GM23338 (cell line): ENCODE measurements around the gene KCTD21. TPM values are rescaled to one million over a fixed set of nuclear protein-coding genes. Genes with fewer than 3 reads are reported as not detected.

Source experiments
- JUNB ChIP-seq: IDR thresholded peaks from one replicate; pipeline ENCODE4 v1.6.1; 2016; ENCODE audit warnings: antibody characterized with exemption; ENCODE audit not compliant: unreplicated experiment
- ZNF114 ChIP-seq: fragments of 250-450 bp; sonication (Bioruptor Pico); IDR thresholded peaks from 2 replicates; pipeline ENCODE4 v1.5.0; 2020; ENCODE audit warnings: mild to moderate bottlenecking, moderate library complexity
- ZNF331 ChIP-seq: fragments of 250-450 bp; sonication (Bioruptor Pico); IDR thresholded peaks from 2 replicates; pipeline ENCODE4 v1.5.0; 2020; ENCODE audit warnings: low read depth, mild to moderate bottlenecking, moderate library complexity
- polyA plus RNA-seq: library from polyadenylated mRNA; unstranded; fragments of >200 nt; fragmentation: Nextera tagmentation; extraction: Ambion mirVana; gene quantifications from 2 replicates; pipeline ENCODE4 v1.2.1, GENCODE V29; 2016
- total RNA-seq: library from RNA; depleted of rRNA; stranded (reverse); fragments of >200 nt; shearing (Covaris generic); gene quantifications from 2 replicates; pipeline ENCODE4 v1.2.3, GENCODE V29; 2014
- TF ChIP-seq, protein P1 (sequence below): fragments of 250-450 bp; sonication (Bioruptor Pico); IDR thresholded peaks from 2 replicates; pipeline ENCODE4 v1.5.0; 2020; ENCODE audit warnings: mild to moderate bottlenecking, moderate library complexity
- TF ChIP-seq, protein P2 (sequence below): IDR thresholded peaks from 2 replicates; pipeline ENCODE4 v1.6.1; 2016; ENCODE audit warnings: antibody characterized with exemption

The KCTD21 gene
- total and polyA plus RNA-seq, 2 experiments from 2014 or later, result 1.0 to 3.7 TPM

DNA sequence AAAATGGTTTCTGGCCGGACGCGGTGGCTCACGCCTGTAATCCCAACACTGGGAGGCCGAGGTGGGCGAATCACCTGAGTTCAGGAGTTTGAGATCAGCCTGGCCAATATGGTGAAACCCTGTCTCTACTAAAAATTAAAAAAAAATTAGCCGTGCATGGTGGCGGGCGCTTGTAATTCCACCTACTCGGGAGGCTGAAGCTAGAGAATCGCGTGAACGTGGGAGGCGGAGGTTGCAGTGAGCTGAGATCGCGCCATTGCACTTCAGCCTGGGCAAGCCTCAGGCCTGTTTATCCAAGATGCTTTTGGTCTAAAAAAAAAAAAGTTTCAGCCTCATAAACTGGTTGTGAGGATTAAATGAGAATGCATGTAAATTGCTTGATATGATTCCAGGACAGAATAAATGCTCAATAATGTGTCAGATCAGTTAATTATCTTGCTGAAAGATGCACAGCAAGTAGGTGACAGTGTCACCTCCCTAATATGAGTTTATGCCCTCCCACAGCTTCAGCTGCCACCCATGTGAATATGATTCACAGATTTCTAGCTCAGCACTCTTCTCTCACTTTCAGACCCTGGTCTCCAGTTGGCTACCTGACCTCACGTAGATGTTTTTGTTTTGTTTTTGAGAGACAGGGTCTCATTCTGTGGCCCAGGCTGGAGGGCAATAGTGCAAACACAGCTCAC lies 47.9 kb downstream of the KCTD21 start (continued):
- TF ChIP-seq, protein P1, sequence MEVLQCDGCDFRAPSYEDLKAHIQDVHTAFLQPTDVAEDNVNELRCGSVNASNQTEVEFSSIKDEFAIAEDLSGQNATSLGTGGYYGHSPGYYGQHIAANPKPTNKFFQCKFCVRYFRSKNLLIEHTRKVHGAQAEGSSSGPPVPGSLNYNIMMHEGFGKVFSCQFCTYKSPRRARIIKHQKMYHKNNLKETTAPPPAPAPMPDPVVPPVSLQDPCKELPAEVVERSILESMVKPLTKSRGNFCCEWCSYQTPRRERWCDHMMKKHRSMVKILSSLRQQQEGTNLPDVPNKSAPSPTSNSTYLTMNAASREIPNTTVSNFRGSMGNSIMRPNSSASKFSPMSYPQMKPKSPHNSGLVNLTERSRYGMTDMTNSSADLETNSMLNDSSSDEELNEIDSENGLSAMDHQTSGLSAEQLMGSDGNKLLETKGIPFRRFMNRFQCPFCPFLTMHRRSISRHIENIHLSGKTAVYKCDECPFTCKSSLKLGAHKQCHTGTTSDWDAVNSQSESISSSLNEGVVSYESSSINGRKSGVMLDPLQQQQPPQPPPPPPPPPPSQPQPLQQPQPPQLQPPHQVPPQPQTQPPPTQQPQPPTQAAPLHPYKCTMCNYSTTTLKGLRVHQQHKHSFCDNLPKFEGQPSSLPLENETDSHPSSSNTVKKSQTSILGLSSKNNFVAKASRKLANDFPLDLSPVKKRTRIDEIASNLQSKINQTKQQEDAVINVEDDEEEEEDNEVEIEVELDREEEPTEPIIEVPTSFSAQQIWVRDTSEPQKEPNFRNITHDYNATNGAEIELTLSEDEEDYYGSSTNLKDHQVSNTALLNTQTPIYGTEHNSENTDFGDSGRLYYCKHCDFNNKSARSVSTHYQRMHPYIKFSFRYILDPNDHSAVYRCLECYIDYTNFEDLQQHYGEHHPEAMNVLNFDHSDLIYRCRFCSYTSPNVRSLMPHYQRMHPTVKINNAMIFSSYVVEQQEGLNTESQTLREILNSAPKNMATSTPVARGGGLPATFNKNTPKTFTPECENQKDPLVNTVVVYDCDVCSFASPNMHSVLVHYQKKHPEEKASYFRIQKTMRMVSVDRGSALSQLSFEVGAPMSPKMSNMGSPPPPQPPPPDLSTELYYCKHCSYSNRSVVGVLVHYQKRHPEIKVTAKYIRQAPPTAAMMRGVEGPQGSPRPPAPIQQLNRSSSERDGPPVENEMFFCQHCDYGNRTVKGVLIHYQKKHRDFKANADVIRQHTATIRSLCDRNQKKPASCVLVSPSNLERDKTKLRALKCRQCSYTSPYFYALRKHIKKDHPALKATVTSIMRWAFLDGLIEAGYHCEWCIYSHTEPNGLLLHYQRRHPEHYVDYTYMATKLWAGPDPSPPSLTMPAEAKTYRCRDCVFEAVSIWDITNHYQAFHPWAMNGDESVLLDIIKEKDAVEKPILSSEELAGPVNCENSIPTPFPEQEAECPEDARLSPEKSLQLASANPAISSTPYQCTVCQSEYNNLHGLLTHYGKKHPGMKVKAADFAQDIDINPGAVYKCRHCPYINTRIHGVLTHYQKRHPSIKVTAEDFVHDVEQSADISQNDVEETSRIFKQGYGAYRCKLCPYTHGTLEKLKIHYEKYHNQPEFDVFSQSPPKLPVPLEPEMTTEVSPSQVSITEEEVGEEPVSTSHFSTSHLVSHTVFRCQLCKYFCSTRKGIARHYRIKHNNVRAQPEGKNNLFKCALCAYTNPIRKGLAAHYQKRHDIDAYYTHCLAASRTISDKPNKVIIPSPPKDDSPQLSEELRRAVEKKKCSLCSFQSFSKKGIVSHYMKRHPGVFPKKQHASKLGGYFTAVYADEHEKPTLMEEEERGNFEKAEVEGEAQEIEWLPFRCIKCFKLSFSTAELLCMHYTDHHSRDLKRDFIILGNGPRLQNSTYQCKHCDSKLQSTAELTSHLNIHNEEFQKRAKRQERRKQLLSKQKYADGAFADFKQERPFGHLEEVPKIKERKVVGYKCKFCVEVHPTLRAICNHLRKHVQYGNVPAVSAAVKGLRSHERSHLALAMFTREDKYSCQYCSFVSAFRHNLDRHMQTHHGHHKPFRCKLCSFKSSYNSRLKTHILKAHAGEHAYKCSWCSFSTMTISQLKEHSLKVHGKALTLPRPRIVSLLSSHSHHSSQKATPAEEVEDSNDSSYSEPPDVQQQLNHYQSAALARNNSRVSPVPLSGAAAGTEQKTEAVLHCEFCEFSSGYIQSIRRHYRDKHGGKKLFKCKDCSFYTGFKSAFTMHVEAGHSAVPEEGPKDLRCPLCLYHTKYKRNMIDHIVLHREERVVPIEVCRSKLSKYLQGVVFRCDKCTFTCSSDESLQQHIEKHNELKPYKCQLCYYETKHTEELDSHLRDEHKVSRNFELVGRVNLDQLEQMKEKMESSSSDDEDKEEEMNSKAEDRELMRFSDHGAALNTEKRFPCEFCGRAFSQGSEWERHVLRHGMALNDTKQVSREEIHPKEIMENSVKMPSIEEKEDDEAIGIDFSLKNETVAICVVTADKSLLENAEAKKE (CRISPR knock-in tag), result no peak
- no peak for TF ChIP-seq ZNF114 (CRISPR knock-in tag)
- TF ChIP-seq, protein P2, sequence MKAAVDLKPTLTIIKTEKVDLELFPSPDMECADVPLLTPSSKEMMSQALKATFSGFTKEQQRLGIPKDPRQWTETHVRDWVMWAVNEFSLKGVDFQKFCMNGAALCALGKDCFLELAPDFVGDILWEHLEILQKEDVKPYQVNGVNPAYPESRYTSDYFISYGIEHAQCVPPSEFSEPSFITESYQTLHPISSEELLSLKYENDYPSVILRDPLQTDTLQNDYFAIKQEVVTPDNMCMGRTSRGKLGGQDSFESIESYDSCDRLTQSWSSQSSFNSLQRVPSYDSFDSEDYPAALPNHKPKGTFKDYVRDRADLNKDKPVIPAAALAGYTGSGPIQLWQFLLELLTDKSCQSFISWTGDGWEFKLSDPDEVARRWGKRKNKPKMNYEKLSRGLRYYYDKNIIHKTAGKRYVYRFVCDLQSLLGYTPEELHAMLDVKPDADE, result no peak
- no peak for TF ChIP-seq JUNB
- TF ChIP-seq ZNF331 (CRISPR knock-in tag), result no peak
